SJSA1 (cell line): Measurements from ENCODE around the gene RAMP2. TPM values are rescaled to one million over a fixed set of nuclear protein-coding genes. Genes with fewer than 3 reads are reported as not detected.
A peak's percentile ranks its signal among the peaks of the same experiment; 100 is the strongest.
"Not testable (repeated sequence)": the region's sequence is repeated elsewhere in the genome, so short reads cannot be mapped to it uniquely, and the experiment has no call there.

Source experiments
- DNase-seq, 2 experiments: peaks; one replicate each; pipeline ENCODE4 v3.0.0-alpha.2; 2015 to 2020; ENCODE audit warnings: low spot score in 2 of 2, low read depth in 1 of 2
- H3K27ac ChIP-seq: fragments of 250-450 bp; sonication (Bioruptor Pico); 2 replicates; pipeline ENCODE4 v1.5.1; 2020; ENCODE audit warnings: mild to moderate bottlenecking, moderate library complexity
- H3K27me3 ChIP-seq: fragments of 250-450 bp; sonication (Bioruptor Pico); replicated peaks from 2 replicates; pipeline ENCODE4 v1.5.1; 2020; ENCODE audit warnings: mild to moderate bottlenecking, moderate library complexity
- H3K36me3 ChIP-seq: fragments of 250-450 bp; sonication (Bioruptor Pico); 2 replicates; pipeline ENCODE4 v1.5.1; 2020; ENCODE audit warnings: mild to moderate bottlenecking
- H3K4me1 ChIP-seq: fragments of 250-450 bp; sonication (Bioruptor Pico); replicated peaks from 2 replicates; pipeline ENCODE4 v1.6.1; 2021; ENCODE audit warnings: mild to moderate bottlenecking
- H3K4me3 ChIP-seq: fragments of 250-450 bp; sonication (Bioruptor Pico); 2 replicates; pipeline ENCODE4 v1.5.1; 2020; ENCODE audit warnings: mild to moderate bottlenecking
- H3K9me3 ChIP-seq: fragments of 250-450 bp; sonication (Bioruptor Pico); replicated peaks from 2 replicates; pipeline ENCODE4 v1.5.1; 2020; ENCODE audit warnings: mild to moderate bottlenecking
- total RNA-seq: library from RNA; depleted of rRNA; stranded (reverse); fragments of >200 nt; shearing (Covaris generic); gene quantifications from 2 replicates; pipeline ENCODE4 v1.2.3, GENCODE V29; 2014

Gene RAMP2
- total RNA-seq, 1 experiment from 2014 or later = not detected

DNA sequence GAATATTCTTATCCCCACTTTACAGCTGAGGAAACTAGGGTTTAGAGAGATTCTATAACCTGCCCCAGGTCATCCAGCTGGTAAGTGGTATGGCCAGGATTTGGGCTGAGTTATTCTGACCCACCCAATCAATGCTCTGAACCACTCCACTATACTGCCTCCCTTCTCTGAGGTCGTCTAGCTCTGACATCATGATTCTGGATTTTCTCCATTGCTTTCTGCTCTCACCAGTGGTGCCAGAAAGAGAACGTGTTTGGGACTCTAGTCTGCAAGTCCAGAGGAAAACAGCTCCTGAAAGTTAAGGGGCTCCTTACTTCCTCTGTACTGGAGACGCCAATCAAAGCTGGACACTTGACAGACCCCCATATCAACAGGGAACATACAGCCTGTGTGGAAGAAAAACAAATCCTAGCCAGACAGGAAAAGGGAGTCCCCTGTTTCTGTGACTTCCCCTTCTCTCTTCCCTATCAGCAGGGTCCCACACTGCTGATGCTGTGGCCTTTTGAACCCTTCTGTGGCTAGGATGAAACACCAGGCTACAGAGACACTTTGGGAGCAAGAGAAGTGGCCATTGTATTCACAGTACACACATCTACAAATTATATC lies 10.2 kb upstream of the RAMP2 start:
- peaks cover 9% of the 10 kb centered on the region for H3K4me1 ChIP-seq
- H3K36me3 ChIP-seq = no peaks in the 10 kb centered on the region
- no peak overlapping the region for H3K27ac ChIP-seq
- H3K4me3 ChIP-seq = no peak overlapping the region
- no peak for DNase-seq
- H3K9me3 ChIP-seq = no peaks in the 10 kb centered on the region
- 0 out of 2 replicates have a peak, but pooled peaks cover 2% of the 10 kb centered on the region for H3K27me3 ChIP-seq

DNA sequence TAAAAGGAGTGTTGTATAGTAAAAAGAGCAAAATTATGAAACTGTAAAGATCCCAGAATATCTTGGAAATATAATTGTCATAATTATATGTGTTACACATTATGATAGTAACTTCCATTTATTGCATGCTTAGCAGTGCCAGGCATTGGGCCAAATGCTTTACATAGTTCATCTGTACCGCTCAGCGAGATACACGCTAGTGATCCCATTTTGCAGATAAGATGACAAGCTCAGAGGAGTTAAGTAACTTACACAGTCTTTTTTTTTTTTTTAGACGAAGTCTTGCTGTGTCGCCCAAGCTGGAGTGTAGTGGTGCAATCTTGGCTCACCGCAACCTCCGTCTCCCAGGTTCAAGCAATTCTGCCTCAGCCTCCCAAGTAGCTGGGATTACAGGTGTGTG lies 9.4 kb upstream of the RAMP2 start:
- Histone ChIP-seq H3K4me3 (no peak overlapping the region), H3K27ac (no peak overlapping the region), H3K27me3 (no peaks in the 10 kb centered on the region), H3K36me3 (no peaks in the 10 kb centered on the region), H3K9me3 (no peaks in the 10 kb centered on the region), H3K4me1 (peaks cover 9% of the 10 kb centered on the region)
- DNase-seq = no peak

DNA sequence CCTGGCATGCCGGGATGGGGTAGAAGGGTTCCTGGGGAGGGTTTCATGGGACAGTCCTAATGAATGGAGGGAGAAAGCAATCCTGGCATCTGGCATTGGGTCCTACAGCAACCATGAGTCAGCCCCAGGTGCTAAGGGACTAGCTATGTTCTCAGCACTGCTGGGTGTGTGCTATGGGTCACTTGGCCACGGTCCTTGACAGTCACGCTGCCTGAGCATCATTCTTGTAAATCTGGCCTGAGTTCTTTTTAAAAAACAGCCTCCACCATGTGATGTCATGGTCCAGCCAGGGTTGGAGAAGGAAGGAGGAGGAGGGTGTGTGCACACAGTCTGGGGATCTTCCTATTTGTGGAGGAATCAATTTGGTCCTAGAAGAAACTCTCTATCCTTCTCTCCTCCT lies 6.2 kb upstream of the RAMP2 start:
- peaks cover 1% of the 10 kb centered on the region for H3K4me1 ChIP-seq
- H3K27ac ChIP-seq = no peak overlapping the region
- DNase-seq = no peak
- no peaks in the 10 kb centered on the region for H3K9me3 ChIP-seq
- no peak overlapping the region for H3K4me3 ChIP-seq
- H3K36me3 ChIP-seq = no peaks in the 10 kb centered on the region
- peaks cover 3% of the 10 kb centered on the region; the same call in 1 of the 2 replicates for H3K27me3 ChIP-seq

DNA sequence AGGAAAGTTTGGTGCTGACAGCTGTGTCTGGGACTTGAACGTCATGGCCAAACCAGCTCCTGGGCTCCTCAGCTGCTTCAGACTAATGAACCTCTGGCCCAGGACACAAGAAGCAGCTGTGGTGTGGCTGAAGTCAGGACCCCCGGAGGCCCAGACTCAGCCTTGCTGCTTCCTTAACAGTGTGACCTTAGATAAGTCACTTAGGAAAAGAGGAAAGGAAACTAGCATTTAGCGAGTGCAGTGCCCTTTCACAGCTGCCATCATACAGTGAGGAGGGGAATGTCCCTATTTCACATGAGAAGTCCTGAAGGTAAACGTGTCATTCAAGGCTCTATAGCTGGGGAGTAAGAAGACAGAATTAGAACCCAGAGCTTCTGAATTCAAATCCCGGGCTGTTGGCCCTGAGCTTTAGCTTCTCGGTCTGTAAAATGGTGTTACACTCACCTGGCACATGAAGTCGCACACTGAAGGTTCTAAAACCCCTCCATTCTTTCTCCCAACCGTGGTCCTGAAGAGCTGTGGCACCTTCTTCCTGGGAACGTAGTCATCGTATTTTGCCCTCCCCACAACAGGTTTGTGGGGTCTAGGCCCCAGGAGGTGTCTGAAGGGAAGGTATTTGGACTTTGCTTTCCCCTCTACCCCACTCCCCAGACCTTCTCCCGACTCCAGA lies 910 bp upstream of the RAMP2 start:
- Histone ChIP-seq H3K4me3 (no peak overlapping the region), H3K27me3 (peaks cover 24% of the 10 kb centered on the region), H3K27ac (no peak overlapping the region), H3K36me3 (no peaks in the 10 kb centered on the region), H3K4me1 (peaks cover 16% of the 10 kb centered on the region), H3K9me3 (no peaks in the 10 kb centered on the region)
- no peak for DNase-seq

DNA sequence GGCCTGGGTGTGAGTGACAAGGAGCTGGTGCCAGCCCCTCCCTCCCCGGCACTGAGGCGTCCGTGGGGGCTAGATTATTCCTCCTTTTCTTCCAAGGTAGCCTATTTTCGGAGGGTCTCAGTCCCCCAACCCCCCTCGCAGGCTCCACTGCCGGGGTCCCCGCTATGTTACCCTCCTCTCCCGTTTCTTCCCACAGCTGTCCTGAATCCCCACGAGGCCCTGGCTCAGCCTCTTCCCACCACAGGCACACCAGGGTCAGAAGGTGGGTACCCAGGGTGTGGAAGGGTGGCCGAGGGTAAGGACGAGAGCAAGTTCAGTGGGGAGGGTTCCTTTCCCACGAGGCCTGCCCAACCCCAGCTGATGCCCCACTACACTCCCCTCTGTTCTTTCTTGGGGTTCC lies 611 bp downstream of the RAMP2 start:
- Histone ChIP-seq H3K27me3 (peaks cover 24% of the 10 kb centered on the region), H3K36me3 (no peaks in the 10 kb centered on the region), H3K4me1 (peaks cover 16% of the 10 kb centered on the region), H3K9me3 (no peaks in the 10 kb centered on the region), H3K27ac (no peak overlapping the region), H3K4me3 (no peak overlapping the region)
- no peak for DNase-seq

- Histone ChIP-seq H3K4me3 (no peak overlapping the region), H3K36me3 (no peaks in the 10 kb centered on the region), H3K27me3 (peaks cover 7% of the 10 kb centered on the region), H3K4me1 (peaks cover 10% of the 10 kb centered on the region), H3K9me3 (no peaks in the 10 kb centered on the region), H3K27ac (no peak overlapping the region)
- DNase-seq = no peak
Observed at GRCh38 chr17:42766124-42766523, 5.1 kb downstream of the RAMP2 start.

GRCh38 chr17:42767512-42767911 lies 6.5 kb downstream of the RAMP2 start:
- no peak overlapping the region for H3K4me3 ChIP-seq
- H3K4me1 ChIP-seq = peaks cover 6% of the 10 kb centered on the region
- no peaks in the 10 kb centered on the region for H3K36me3 ChIP-seq
- no peaks in the 10 kb centered on the region for H3K27me3 ChIP-seq
- no peak overlapping the region for H3K27ac ChIP-seq
- DNase-seq = no peak
- no peaks in the 10 kb centered on the region for H3K9me3 ChIP-seq

GRCh38 chr17:42768006-42768405 lies 7.0 kb downstream of the RAMP2 start:
- H3K9me3 ChIP-seq, H3K27me3 ChIP-seq, DNase-seq, H3K4me3 ChIP-seq, H3K36me3 ChIP-seq, H3K27ac ChIP-seq: not testable (repeated sequence)
- peaks cover 11% of the 10 kb centered on the region for H3K4me1 ChIP-seq

DNA sequence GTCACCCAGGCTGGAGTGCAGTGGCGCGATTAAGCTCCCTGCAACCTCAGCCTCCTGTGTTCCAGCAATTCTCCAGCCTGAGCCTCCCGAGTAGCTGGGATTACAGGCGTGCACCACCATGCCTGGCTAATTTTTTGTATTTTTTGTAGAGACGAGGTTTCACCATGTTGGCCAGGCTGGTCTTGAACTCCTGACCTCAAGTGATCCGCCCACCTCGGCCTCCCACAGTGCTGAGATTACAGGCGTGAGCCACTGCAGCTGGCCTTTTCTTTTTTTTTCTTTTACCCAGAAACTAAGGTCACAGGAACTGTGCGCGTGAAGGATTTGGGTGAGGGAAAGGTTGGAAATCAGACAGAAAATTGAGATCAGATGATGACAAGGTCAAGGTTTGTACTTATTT lies 8.9 kb downstream of the RAMP2 start:
- not testable (repeated sequence) for DNase-seq, H3K4me3 ChIP-seq, H3K9me3 ChIP-seq

DNA sequence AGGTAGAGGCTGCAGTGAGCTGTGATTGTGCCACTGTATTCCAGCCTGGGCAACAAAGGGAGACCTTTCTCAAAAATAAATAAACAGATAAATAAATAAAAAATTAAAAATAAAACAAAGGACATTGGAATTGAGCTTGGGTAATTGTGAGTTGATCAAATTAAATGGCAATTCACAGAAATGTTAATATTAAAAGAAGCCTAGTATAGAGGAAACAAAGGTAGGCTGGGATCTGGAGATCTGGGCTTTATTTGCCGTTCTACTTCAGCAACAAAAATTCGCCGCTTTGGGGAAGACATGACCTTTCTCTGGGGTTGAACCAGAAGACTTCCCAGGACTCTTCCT lies 11.9 kb downstream of the RAMP2 start:
- Histone ChIP-seq H3K9me3 (no peaks in the 10 kb centered on the region), H3K27me3 (no peaks in the 10 kb centered on the region), H3K27ac (peak overlapping the region; percentile 74), H3K4me3 (peak overlapping the region; percentile 75), H3K36me3 (peaks cover 22% of the 10 kb centered on the region), H3K4me1 (peaks cover 32% of the 10 kb centered on the region)
- DNase-seq = no peak

More for the DNA sequence above, 8.9 kb downstream of the RAMP2 start:
- H3K36me3 ChIP-seq, H3K27ac ChIP-seq, H3K27me3 ChIP-seq: not testable (repeated sequence)
- peaks cover 18% of the 10 kb centered on the region for H3K4me1 ChIP-seq

DNA sequence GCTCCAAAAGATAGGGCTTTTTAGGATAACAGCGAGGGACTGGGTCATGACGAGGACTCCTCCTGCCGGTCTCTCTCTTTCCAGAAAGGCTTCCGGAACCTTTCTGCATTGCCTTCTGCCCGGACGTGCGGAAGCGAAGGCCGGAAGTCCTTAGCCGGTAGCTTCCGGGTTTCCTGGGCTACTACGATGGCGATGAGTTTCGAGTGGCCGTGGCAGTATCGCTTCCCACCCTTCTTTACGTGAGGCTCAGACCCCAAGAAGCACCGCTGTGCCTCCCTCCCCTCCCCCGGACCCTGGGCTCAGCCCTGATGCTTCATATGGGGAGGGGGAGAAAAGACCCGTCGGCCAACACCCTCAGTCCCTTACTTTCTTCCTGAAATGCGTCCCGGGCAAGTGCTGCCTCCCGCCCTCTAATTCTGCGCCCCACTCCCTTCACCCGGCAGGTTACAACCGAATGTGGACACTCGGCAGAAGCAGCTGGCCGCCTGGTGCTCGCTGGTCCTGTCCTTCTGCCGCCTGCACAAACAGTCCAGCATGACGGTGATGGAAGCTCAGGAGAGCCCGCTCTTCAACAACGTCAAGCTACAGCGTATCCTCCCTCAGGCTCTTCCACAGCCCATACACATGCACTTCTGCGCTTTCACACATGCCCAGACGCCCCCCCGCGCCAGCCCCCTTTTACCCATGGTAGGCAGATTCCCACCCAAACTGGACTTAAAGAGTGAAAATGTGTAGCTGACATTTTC lies 12.4 kb downstream of the RAMP2 start, which contains the start of gene VPS25:
VPS25 (plus strand) TSS at position 160 of the 746 bp plus-strand sequence; CDS start at position 187, 27 bp downstream.
- peaks cover 32% of the 10 kb centered on the region for H3K4me1 ChIP-seq
- H3K27me3 ChIP-seq = no peaks in the 10 kb centered on the region
- peaks cover 22% of the 10 kb centered on the region for H3K36me3 ChIP-seq
- H3K27ac ChIP-seq = peak within 1 kb of the TSS; percentile 74
- no peaks in the 10 kb centered on the region for H3K9me3 ChIP-seq
- peak; percentile 80 to 87 for DNase-seq
- H3K4me3 ChIP-seq = peak within 1 kb of the TSS; percentile 75

DNA sequence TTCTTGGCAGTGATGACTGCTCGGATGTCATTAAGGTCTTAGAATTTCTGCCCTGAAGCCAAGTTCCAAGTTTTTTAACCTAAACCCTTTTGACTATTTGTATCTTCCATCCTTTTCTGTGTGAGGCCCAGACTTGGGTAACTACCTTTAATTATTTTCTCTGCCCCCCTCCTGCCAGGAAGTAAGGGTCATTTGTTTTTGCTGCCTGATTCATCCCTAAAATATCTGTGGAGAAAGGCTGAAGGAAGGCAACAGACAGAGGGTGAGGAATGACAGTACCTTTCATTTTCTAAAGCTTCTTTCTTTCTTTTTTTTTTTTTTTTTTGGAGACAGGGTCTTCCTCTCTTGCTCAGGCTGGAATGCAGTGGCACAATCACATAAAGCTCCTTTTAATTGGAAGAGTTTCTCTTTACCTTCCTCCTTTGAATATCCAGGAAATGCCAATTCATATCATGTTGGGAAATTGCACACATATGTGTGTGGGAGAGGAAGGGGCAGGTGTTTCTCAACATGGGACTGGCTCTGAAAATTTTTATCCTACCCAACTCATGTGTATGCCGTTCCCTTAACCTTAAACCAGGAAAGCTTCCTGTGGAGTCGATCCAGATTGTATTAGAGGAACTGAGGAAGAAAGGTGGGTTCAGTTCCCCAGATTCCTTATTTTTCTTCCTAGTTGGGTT lies 13.2 kb downstream of the RAMP2 start:
- Histone ChIP-seq H3K36me3 (peaks cover 29% of the 10 kb centered on the region), H3K9me3 (no peaks in the 10 kb centered on the region), H3K4me3 (peak overlapping the region; percentile 75), H3K27ac (peak overlapping the region; percentile 74), H3K27me3 (no peaks in the 10 kb centered on the region), H3K4me1 (peaks cover 32% of the 10 kb centered on the region)
- DNase-seq = peak in 1 of 2 experiments; percentile 73

DNA sequence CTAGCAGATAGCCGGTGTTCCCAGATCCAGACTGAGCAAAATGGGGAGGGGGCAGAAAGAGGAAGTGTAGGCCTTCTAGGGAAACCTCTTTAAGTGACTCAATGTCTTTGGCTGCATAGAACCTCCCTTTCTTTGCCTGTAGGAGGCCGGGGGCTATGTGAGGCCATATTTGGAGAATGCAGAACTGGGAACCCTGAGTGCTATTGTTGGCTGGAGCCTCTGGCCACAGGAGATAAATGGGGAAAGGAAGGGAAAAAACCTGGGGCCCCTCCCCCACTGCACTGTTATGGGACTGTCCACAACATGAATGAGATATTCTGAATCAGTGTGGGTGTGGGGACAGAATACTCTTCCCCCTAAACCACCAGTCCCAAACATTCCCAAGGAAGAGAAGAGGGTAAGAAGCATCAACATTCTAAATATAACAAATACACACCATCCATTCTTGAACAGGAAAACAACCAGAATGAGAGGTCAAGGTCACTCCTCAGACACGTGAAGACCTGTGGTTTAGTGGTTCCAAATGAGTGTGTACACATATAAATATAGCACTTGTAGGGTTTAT lies 14.6 kb downstream of the RAMP2 start:
- H3K4me1 ChIP-seq = peaks cover 37% of the 10 kb centered on the region
- H3K27ac ChIP-seq = 0 out of 2 replicates have a peak overlapping the region, but pooled peaks have one; percentile 74

More for the DNA sequence above, 14.6 kb downstream of the RAMP2 start:
- DNase-seq = peak; percentile 75 to 86
- H3K27me3 ChIP-seq = no peaks in the 10 kb centered on the region
- H3K4me3 ChIP-seq = no peak overlapping the region
- H3K36me3 ChIP-seq = peaks cover 39% of the 10 kb centered on the region
- no peaks in the 10 kb centered on the region for H3K9me3 ChIP-seq
